ENCODE data around the gene NCAM1.

DNA sequence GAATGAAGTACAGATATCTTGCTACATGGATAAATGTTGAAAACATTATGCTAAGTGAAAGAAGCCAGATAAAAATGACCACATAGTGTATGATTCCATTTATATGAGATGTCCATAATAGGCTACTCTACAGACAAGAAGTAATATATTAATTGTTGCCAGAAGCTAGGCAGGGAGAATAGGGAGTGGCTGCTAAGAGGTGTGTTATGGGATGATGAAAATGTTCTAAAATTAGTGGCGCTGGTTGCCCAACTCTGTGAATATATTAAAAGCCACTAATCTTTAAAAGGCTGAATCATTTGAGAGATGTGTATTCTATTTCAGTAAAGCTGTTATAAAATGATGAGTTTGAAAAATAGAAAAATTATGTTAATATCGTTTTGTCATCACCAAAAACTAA lies 144.4 kb downstream of the NCAM1 start:
- TF ChIP-seq EZH2 (IDR thresholded peaks at IDR 0.05; ENCODE audit: low read length, missing control alignments): no peak
- TF ChIP-seq, protein P1, sequence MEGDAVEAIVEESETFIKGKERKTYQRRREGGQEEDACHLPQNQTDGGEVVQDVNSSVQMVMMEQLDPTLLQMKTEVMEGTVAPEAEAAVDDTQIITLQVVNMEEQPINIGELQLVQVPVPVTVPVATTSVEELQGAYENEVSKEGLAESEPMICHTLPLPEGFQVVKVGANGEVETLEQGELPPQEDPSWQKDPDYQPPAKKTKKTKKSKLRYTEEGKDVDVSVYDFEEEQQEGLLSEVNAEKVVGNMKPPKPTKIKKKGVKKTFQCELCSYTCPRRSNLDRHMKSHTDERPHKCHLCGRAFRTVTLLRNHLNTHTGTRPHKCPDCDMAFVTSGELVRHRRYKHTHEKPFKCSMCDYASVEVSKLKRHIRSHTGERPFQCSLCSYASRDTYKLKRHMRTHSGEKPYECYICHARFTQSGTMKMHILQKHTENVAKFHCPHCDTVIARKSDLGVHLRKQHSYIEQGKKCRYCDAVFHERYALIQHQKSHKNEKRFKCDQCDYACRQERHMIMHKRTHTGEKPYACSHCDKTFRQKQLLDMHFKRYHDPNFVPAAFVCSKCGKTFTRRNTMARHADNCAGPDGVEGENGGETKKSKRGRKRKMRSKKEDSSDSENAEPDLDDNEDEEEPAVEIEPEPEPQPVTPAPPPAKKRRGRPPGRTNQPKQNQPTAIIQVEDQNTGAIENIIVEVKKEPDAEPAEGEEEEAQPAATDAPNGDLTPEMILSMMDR (conservative IDR thresholded peaks at IDR 0.05 in 1 of 2, IDR thresholded peaks at IDR 0.05 in 1 of 2; ENCODE audit: low read depth in 1 of 2, low read length in 2 of 2): no peak

All from fibroblast of lung (primary cell).